NT2/D1 (cell line): ENCODE data around the gene DNAH8.

Experiments used
- DNase-seq: peaks from one replicate; pipeline ENCODE4 v3.0.0-alpha.2; 2011; ENCODE audit warnings: low read depth, low spot score
- H3K27me3 ChIP-seq: 2 replicates; pipeline ENCODE4 v1.6.0; 2011; ENCODE audit warnings: mild to moderate bottlenecking; ENCODE audit not compliant: insufficient read length, insufficient read depth
- H3K36me3 ChIP-seq: 2 replicates; pipeline ENCODE4 v1.6.1; 2011; ENCODE audit warnings: mild to moderate bottlenecking, low read length, mixed read lengths; ENCODE audit not compliant: insufficient read depth, insufficient read length
- H3K4me1 ChIP-seq: 2 replicates; pipeline ENCODE4 v1.5.1; 2011; ENCODE audit not compliant: insufficient read depth, insufficient read length
- H3K4me3 ChIP-seq: 2 replicates; pipeline ENCODE4 v1.5.1; 2011; ENCODE audit warnings: low read depth; ENCODE audit not compliant: insufficient read length
- H3K9ac ChIP-seq: 2 replicates; pipeline ENCODE4 v1.6.0; 2011; ENCODE audit warnings: low read depth; ENCODE audit not compliant: insufficient read length
- H3K9me3 ChIP-seq: 2 replicates; pipeline ENCODE4 v1.5.1; 2011; ENCODE audit warnings: mild to moderate bottlenecking, low read length; ENCODE audit not compliant: insufficient read depth
- SUZ12 ChIP-seq: IDR thresholded peaks from 2 replicates; pipeline ENCODE4 v1.6.1; 2011; ENCODE audit not compliant: insufficient read length, insufficient read depth; ENCODE audit errors: extremely low read depth
- YY1 ChIP-seq: IDR thresholded peaks from 2 replicates; pipeline ENCODE4 v1.6.1; 2011; ENCODE audit not compliant: insufficient read length, insufficient read depth
- ZNF274 ChIP-seq: IDR thresholded peaks from 2 replicates; pipeline ENCODE4 v1.6.1; 2011; ENCODE audit warnings: mild to moderate bottlenecking, low read depth, low read length

DNAH8 gene

GRCh38 chr6:39007575-39007974 is 292.5 kb downstream of the DNAH8 start:
- no peaks in the 10 kb centered on the region for H3K4me1 ChIP-seq

DNA sequence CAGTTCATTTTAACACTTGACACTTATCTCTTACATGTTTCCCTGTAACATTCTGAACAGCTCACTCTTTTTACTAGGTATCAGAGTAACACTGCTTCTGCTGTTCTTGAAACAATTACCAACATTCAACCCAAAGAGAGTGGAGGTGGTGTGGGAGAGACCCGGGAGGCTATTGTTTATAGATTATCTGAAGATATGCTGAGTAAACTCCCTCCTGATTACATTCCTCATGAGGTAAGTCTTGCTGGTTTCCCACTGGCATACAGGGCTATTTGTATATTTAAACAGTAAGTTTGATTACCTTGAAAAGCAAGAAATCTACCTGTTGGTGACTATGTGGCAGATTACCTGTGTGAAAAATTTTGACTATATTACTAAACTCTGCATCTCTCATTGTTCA is 293.6 kb downstream of the DNAH8 start:
- no peaks in the 10 kb centered on the region for H3K9me3 ChIP-seq
- no peak overlapping the region for H3K9ac ChIP-seq
- no peak for TF ChIP-seq YY1
- no peak for TF ChIP-seq ZNF274
- no peak for TF ChIP-seq SUZ12
- no peak for DNase-seq
- H3K4me1 ChIP-seq: no peaks in the 10 kb centered on the region
- no peaks in the 10 kb centered on the region for H3K36me3 ChIP-seq
- H3K4me3 ChIP-seq: no peak overlapping the region
- H3K27me3 ChIP-seq: no peaks in the 10 kb centered on the region

More at GRCh38 chr6:39007575-39007974, 292.5 kb downstream of the DNAH8 start:
- Histone ChIP-seq H3K36me3 (no peaks in the 10 kb centered on the region), H3K27me3 (no peaks in the 10 kb centered on the region), H3K9me3 (no peaks in the 10 kb centered on the region), H3K4me3 (no peak overlapping the region), H3K9ac (no peak overlapping the region)
- no peak for TF ChIP-seq YY1
- no peak for DNase-seq

- DNase-seq: no peak
- H3K27me3 ChIP-seq: no peaks in the 10 kb centered on the region
- H3K9me3 ChIP-seq: no peaks in the 10 kb centered on the region
- TF ChIP-seq YY1 (no peak), SUZ12 (no peak), ZNF274 (no peak)
- H3K9ac ChIP-seq: no peak overlapping the region
- no peak overlapping the region for H3K4me3 ChIP-seq
- H3K36me3 ChIP-seq: no peaks in the 10 kb centered on the region
- H3K4me1 ChIP-seq: no peaks in the 10 kb centered on the region
Measured at GRCh38 chr6:39009476-39009875, 294.4 kb downstream of the DNAH8 start.

DNA sequence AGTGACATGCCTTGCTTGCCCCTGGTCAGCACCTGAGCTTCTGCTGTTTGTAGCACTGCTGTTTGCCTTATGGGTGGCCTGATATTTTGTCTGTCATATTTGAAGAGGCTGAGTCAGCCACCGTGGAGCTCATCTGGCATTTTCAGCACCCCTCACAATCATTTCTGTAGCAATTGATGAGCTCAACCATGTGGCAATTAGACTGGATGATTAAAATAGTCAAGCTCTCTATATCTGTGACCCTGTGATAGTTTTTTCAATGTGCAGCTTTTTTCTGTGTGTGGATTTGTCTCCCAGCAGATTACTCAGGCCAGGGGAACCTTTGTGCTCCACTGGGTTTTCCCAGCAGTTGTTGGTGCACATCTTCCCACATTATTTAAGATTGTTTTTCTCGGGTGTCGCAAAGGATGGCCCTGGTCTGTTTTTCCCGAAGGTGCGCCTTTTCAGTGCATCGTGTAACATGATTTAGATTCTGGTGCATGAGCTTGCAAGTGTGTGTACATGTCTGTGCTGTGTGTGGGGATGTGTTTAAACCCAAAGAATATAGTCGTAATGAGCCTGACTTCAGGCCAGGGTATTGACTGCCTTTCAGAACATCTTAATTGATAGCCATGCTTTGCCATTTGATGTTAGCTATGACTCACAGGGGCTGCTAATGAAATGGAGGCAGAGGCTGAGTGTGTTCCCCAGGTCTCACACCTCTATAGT is 301.9 kb downstream of the DNAH8 start:
- no peak overlapping the region for H3K4me3 ChIP-seq
- no peaks in the 10 kb centered on the region for H3K9me3 ChIP-seq
- peaks cover 3% of the 10 kb centered on the region for H3K27me3 ChIP-seq
- no peak for TF ChIP-seq SUZ12
- TF ChIP-seq ZNF274: no peak
- TF ChIP-seq YY1: no peak
- no peaks in the 10 kb centered on the region for H3K36me3 ChIP-seq
- H3K4me1 ChIP-seq: no peaks in the 10 kb centered on the region
- H3K9ac ChIP-seq: no peak overlapping the region
- no peak for DNase-seq

DNA sequence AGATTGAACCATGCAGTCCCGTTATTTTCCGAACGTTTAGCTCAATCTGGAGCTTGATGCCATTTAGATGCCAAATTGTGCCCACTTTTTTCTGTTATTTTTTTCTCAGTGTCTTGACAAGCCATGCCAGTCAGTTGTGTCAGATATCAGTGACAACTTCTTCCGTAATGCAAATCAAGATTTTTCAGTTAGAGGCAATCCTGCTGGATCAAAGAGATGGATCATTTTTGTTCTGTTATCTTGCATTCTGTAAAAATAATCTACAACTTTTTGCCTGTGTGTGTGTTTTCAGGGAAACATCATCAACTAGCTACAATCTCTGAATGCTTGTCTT is 302.4 kb downstream of the DNAH8 start:
- Histone ChIP-seq H3K9ac (no peak overlapping the region), H3K4me1 (no peaks in the 10 kb centered on the region), H3K27me3 (peaks cover 3% of the 10 kb centered on the region), H3K4me3 (no peak overlapping the region), H3K36me3 (no peaks in the 10 kb centered on the region), H3K9me3 (no peaks in the 10 kb centered on the region)
- TF ChIP-seq YY1 (no peak), SUZ12 (no peak), ZNF274 (no peak)
- DNase-seq: no peak

DNA sequence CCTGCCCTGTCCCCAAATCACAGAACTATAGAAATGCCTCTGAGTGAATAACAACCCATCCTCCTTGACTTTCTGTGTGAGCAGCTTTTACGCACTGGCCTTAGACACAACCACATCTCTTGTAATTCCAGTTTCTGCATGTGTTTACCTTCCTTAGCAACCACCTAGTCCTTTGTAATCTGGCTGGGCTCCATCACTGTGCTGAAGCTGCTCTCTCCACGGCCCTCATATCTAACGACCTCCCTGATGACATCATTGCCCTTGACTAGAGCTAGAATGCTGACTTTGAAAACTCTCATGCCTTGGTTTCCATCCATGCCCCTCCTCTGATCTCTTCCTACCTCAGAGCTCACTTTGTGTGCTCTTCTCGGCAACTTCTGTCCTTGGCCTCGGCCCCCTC is 303.0 kb downstream of the DNAH8 start:
- DNase-seq: no peak
- peaks cover 3% of the 10 kb centered on the region for H3K27me3 ChIP-seq
- no peaks in the 10 kb centered on the region for H3K4me1 ChIP-seq
- no peak overlapping the region for H3K4me3 ChIP-seq
- no peak overlapping the region for H3K9ac ChIP-seq
- no peaks in the 10 kb centered on the region for H3K9me3 ChIP-seq
- H3K36me3 ChIP-seq: no peaks in the 10 kb centered on the region
- TF ChIP-seq SUZ12: no peak
- no peak for TF ChIP-seq ZNF274
- no peak for TF ChIP-seq YY1

DNA sequence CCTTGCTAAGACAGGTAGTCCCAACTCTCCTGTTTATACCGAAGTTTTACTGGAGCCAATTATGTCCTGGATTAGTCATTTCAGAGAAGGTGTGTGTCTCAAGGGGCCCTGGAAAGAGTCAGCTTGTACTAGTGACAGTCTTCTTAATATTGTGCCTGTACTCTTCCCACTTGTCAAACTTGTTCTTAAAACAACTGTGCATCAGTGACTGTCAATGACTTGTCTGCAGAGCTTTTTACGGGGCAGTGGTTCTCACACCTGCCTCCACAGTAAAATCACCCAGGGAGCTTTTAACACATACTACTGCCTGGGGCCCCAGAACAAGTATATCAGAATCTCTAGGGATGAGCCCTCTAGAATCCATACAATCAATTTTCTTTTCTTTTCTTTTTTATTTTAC is 305.0 kb downstream of the DNAH8 start:
- no peaks in the 10 kb centered on the region for H3K36me3 ChIP-seq
- H3K4me3 ChIP-seq: no peak overlapping the region
- DNase-seq: no peak
- H3K9ac ChIP-seq: no peak overlapping the region
- H3K4me1 ChIP-seq: no peaks in the 10 kb centered on the region
- no peak for TF ChIP-seq YY1
- TF ChIP-seq SUZ12: no peak
- no peak for TF ChIP-seq ZNF274
- no peaks in the 10 kb centered on the region for H3K9me3 ChIP-seq
- H3K27me3 ChIP-seq: peaks cover 3% of the 10 kb centered on the region

DNA sequence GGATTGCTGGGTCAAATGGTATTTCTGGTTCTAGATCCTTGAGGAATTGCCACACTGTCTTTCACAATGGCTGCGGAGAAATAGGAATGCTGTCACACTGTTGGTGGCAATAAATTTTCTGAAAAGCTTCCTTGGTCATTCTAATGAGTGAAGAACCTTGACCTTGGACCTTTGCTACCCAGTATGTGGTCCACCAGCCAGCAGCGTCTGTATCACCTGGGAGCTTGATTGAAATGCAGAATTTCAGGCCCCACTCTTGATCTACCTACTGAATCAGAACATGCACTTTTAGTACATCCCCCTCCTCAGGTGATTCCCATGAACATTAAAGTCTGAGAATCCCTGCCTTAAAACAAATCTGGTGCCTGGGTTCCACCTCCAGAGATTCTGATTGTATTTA is 305.9 kb downstream of the DNAH8 start:
- no peaks in the 10 kb centered on the region for H3K36me3 ChIP-seq
- no peaks in the 10 kb centered on the region for H3K4me1 ChIP-seq
- no peak for DNase-seq
- no peaks in the 10 kb centered on the region for H3K9me3 ChIP-seq
- TF ChIP-seq ZNF274: no peak
- no peak for TF ChIP-seq SUZ12
- TF ChIP-seq YY1: no peak
- H3K27me3 ChIP-seq: peaks cover 3% of the 10 kb centered on the region
- H3K9ac ChIP-seq: no peak overlapping the region
- H3K4me3 ChIP-seq: no peak overlapping the region
